ENCODE measurements around the gene TOMT.

DNA sequence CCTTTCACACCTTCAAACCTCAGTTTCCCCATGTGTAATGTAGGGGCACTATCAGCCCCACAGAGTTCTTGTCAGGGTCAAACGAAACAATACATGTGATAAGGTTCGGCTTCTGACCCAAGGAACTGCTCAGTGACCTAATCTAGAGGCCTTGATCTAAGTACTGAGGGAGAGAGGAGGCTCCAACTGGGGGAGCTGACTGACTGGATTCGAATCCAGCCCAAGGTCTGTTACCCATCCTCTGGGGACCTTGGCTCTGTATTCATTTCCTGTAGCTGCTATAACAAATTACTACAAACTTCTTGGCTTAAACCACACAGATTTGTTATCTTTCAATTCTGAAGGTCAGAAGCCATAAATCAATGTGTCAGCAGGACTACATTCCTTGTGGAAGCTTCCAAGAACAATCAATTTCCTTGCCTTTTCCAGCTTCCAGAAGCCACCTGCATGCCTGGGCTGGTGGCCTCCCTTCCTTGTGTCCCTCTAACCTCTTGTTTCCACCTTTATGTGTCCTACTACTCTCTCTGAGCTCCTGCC lies 17.5 kb downstream of the TOMT start:
- TF ChIP-seq EZH2phosphoT487 (IDR thresholded peaks at IDR 0.05; ENCODE audit: borderline replicate concordance, low read depth, low read length), result no peak
- TF ChIP-seq, protein P1, sequence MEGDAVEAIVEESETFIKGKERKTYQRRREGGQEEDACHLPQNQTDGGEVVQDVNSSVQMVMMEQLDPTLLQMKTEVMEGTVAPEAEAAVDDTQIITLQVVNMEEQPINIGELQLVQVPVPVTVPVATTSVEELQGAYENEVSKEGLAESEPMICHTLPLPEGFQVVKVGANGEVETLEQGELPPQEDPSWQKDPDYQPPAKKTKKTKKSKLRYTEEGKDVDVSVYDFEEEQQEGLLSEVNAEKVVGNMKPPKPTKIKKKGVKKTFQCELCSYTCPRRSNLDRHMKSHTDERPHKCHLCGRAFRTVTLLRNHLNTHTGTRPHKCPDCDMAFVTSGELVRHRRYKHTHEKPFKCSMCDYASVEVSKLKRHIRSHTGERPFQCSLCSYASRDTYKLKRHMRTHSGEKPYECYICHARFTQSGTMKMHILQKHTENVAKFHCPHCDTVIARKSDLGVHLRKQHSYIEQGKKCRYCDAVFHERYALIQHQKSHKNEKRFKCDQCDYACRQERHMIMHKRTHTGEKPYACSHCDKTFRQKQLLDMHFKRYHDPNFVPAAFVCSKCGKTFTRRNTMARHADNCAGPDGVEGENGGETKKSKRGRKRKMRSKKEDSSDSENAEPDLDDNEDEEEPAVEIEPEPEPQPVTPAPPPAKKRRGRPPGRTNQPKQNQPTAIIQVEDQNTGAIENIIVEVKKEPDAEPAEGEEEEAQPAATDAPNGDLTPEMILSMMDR (conservative IDR thresholded peaks at IDR 0.05; ENCODE audit: low read length), result no peak

All from OCI-LY7 (cell line).